BJ (cell line): Measurements from ENCODE around the gene SH3RF1. TPM values are rescaled to one million over a fixed set of nuclear protein-coding genes. Genes with fewer than 3 reads are reported as not detected.
"Not testable (repeated sequence)": the region's sequence is repeated elsewhere in the genome, so short reads cannot be mapped to it uniquely, and the experiment has no call there.

Source experiments
- CTCF ChIA-PET: fragments of 350-600 bp; formaldehyde crosslinking; extraction: SDS; loops from one replicate; lab custom pipeline; 2021; ENCODE audit warnings: antibody characterized with exemption, inconsistent platforms; lab: Yijun Ruan, JAX
- POLR2A ChIA-PET: fragments of 300-600 bp; sonication (Branson Sonifier 250); formaldehyde crosslinking; extraction: SDS; loops from one replicate; lab custom pipeline; 2021; ENCODE audit warnings: antibody characterized with exemption; lab: Charles Lee
- DNase-seq: peaks from one replicate; pipeline ENCODE4 v3.0.0-alpha.2; 2011; ENCODE audit warnings: low read depth
- H3K27me3 ChIP-seq: 2 replicates; pipeline ENCODE4 v1.6.0; 2011; ENCODE audit warnings: low read length; ENCODE audit not compliant: control insufficient read depth, insufficient read depth
- H3K36me3 ChIP-seq: 2 replicates; pipeline ENCODE4 v1.5.1; 2011; ENCODE audit warnings: low read length; ENCODE audit not compliant: control insufficient read depth, insufficient read depth
- H3K4me3 ChIP-seq: 2 replicates; pipeline ENCODE4 v1.5.1; 2011; ENCODE audit warnings: low read depth, mild to moderate bottlenecking, control low read depth, low read length
- polyA plus RNA-seq: library from polyadenylated mRNA; depleted of rRNA; stranded (reverse); fragments of >200 nt; gene quantifications from 2 replicates; pipeline ENCODE4 v1.2.3, GENCODE V29; 2011
- TF ChIP-seq, protein P1 (sequence below): IDR thresholded peaks from 2 replicates; pipeline ENCODE4 v1.5.1; 2011; ENCODE audit warnings: low read depth, mild to moderate bottlenecking, control low read depth, inconsistent platforms, low read length, moderate library complexity; ENCODE audit not compliant: insufficient read depth

SH3RF1 gene
- polyA plus RNA-seq, 1 experiment: 38.8 TPM

DNA sequence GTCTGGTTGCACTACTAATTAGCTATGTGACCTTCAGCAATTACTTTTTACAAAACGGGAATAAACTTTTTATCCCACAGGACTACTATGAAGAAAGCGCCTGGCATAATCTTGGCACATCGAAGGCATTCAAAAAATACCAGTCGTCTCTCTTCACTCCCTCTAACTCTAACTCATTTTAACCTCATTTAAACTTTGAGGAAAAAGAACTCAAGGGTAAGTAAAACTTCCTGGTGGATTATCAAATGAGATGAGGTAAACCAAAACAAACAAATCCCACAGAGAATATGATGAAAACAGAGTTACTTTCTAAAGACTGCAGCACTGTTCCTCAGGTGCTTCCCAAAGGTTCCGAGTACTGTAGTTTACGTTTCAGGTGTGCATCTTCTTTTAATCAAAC lies 66.9 kb downstream of the SH3RF1 start:
- POLR2A ChIA-PET: no interaction called here
- Histone ChIP-seq H3K4me3 (no peak overlapping the region), H3K27me3 (no peaks in the 10 kb centered on the region), H3K36me3 (no peaks in the 10 kb centered on the region; the same call in 1 of the 2 replicates)
- TF ChIP-seq, protein P1, sequence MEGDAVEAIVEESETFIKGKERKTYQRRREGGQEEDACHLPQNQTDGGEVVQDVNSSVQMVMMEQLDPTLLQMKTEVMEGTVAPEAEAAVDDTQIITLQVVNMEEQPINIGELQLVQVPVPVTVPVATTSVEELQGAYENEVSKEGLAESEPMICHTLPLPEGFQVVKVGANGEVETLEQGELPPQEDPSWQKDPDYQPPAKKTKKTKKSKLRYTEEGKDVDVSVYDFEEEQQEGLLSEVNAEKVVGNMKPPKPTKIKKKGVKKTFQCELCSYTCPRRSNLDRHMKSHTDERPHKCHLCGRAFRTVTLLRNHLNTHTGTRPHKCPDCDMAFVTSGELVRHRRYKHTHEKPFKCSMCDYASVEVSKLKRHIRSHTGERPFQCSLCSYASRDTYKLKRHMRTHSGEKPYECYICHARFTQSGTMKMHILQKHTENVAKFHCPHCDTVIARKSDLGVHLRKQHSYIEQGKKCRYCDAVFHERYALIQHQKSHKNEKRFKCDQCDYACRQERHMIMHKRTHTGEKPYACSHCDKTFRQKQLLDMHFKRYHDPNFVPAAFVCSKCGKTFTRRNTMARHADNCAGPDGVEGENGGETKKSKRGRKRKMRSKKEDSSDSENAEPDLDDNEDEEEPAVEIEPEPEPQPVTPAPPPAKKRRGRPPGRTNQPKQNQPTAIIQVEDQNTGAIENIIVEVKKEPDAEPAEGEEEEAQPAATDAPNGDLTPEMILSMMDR: no peak
- DNase-seq: no peak
- CTCF ChIA-PET: interaction anchor here (1.6 kb wide), 1 partner anchor 12 kb away, joined by 4 read pairs; no protein-coding TSS in a partner anchor

DNA sequence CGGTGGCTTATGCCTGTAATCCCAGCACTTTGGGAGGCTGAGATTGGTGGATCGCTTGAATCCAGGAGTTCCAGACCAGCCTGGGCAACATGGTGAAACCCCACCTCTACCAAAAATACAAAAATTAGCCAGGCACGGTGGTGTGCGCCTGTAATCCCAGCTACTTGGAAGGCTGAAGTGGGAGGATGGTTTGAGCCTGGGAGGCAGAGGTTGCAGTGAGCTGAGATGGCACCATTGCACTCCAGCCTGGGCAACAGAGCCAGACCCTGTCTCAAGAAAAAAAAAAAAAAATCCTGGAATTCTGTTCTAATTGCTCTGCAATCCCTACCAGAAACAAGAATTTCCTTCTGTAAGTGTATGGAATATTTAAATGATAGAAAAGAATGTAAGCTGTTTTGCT lies 67.5 kb downstream of the SH3RF1 start:
- DNase-seq, H3K36me3 ChIP-seq, POLR2A ChIA-PET, H3K4me3 ChIP-seq, H3K27me3 ChIP-seq: not testable (repeated sequence)
- CTCF ChIA-PET: interaction anchor here (1.1 to 1.6 kb wide), 2 partner anchors 8 to 13 kb away, joined by 3 to 4 read pairs; no protein-coding TSS in a partner anchor

DNA sequence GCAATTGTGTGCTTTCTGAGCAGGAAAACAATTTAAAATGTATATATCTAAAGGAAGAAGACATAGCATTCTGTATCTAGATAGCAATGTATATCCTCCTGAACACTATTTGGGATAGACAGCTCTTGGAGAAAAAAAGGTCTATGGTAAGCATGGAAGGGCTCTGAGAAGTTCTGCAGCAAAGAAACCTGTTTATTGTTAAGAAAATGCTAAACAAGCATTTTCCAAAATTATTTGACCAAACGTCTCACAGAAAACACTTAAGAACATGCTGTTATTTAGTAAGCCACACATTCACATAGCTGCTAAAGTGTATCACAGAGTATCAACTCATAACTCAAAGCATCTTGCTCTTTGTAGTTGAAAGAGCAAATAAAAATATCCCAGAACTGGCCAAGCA lies 67.9 kb downstream of the SH3RF1 start:
- H3K4me3 ChIP-seq: no peak overlapping the region
- ChIA-PET CTCF (interaction anchor here (0.8 to 1.6 kb wide), 4 partner anchors 8 to 67 kb away, joined by 3 to 4 read pairs (median 4); no protein-coding TSS in a partner anchor), POLR2A (no interaction called here)
- TF ChIP-seq, protein P1: no peak
- DNase-seq: no peak
- no peaks in the 10 kb centered on the region for H3K27me3 ChIP-seq
- H3K36me3 ChIP-seq: no peaks in the 10 kb centered on the region; the same call in 1 of the 2 replicates

DNA sequence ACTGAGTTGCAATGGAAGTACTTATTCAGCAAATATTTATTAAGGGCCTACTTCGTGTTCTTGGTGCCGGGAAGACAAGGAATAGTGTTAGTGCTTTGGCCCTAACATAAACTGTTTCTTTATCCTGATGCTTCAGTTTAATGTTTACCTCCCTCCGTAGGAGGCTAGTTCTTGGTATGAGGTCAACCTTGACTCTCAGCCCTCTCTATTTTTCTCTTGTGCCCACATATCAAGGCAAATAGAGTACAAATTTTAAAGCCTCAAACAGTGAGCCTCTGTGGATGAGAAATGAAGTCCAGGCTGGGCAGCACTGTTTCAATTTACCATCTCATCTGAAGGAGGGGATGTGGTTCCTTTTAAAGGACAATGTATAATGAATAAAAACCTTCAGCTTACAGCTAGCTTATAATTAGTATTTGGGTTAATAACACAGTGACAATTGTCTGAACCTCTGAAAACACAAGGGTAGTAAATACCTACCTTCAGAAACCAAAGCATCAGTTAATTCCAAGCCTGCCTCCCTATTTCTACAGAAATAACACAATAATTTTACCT lies 68.5 kb downstream of the SH3RF1 start:
- Histone ChIP-seq H3K36me3 (no peaks in the 10 kb centered on the region; the same call in 1 of the 2 replicates), H3K27me3 (no peaks in the 10 kb centered on the region), H3K4me3 (no peak overlapping the region)
- POLR2A ChIA-PET: interaction anchor here (0.6 kb wide), 1 partner anchor 884 kb away, joined by 3 read pairs; no protein-coding TSS in a partner anchor
- CTCF ChIA-PET: interaction anchor here (0.6 to 1.6 kb wide), 5 partner anchors 7 to 68 kb away, joined by 3 to 4 read pairs (median 4); no protein-coding TSS in a partner anchor
- TF ChIP-seq, protein P1: no peak
- DNase-seq: no peak

DNA sequence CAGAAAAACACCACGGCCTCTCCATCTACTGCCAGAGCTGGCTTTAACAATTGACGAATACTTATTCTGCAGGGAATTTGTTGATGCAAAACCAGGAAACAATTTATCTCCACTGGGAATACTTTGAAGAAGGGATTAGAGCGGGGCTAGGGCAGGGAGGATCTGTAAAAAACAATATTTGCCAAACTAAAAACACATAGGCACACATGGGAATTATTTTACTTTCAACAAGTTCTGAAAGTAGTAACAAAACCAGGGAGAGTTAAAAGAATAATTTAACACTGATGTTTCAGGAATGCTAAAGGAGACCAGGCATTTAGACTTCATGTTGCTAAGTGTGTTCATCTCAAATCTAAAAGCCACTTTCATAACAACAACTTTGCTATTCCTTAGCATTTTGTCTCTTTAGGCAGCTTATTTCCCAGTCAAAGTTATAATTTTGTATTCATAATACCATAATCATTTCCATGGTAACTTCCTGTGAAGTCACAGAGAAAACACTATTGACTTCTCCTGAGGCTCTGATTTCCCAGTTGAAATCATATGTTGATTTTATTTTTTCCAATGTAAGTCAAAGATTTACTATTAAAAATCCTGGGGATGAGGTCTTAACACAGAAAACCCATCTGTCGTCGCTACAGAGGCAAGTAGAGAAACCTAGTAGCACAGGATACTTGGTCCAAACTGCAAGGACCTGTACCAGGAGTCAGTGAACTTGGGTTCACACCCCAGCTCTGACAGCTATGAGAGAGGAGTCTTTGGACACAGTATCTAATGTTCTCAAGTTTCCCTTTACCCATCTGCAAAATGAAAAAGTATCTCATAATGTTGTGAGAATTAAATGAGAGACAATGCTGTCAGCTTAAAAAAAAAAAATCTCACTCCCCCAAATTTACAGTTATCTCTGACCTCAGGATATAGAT lies 69.3 kb downstream of the SH3RF1 start:
- no peak for DNase-seq
- Histone ChIP-seq H3K27me3 (no peaks in the 10 kb centered on the region), H3K4me3 (no peak overlapping the region), H3K36me3 (no peaks in the 10 kb centered on the region)
- POLR2A ChIA-PET: interaction anchor here (0.6 kb wide), 1 partner anchor 884 kb away, joined by 3 read pairs; no protein-coding TSS in a partner anchor
- CTCF ChIA-PET: interaction anchor here (0.6 to 1.6 kb wide), 2 partner anchors 13 to 68 kb away, joined by 4 read pairs; no protein-coding TSS in a partner anchor
- TF ChIP-seq, protein P1: no peak
